Thyroid gland (tissue), 4 donors: Measurements from ENCODE around the gene NAA35. TPM values are rescaled to one million over a fixed set of nuclear protein-coding genes. Genes with fewer than 3 reads are reported as not detected.

Experiments used
- DNase-seq, 2 donors: peaks; one replicate each; pipeline ENCODE4 v3.0.0-alpha.2; 2019
- H3K27ac ChIP-seq, 3 donors: fragments of 200-600 bp; sonication (generic); 1 replicate in 2 of 3; 2 replicates in 1 of 3; pipeline ENCODE4 v1.5.1; 2016 to 2019; ENCODE audit warnings: mild to moderate bottlenecking in 1 of 3, moderate library complexity in 1 of 3
- H3K27me3 ChIP-seq: fragments of 200-600 bp; sonication (generic); one replicate; pipeline ENCODE4 v1.5.1; 2019
- H3K36me3 ChIP-seq, 2 donors: fragments of 200-600 bp; sonication (generic); one replicate each; pipeline ENCODE4 v1.5.1; 2016 to 2019
- H3K4me1 ChIP-seq, 2 donors: fragments of 200-600 bp; sonication (generic); one replicate each; pipeline ENCODE4 v1.5.1; 2017 to 2019
- H3K4me3 ChIP-seq, 3 donors: fragments of 200-600 bp; sonication (generic); replicated peaks in 1 of 3; 1 replicate in 2 of 3; 2 replicates in 1 of 3; pipeline ENCODE4 v1.5.1; 2016; ENCODE audit warnings: mild to moderate bottlenecking in 1 of 3
- H3K9me3 ChIP-seq: fragments of 200-600 bp; sonication (generic); one replicate; pipeline ENCODE4 v1.5.1; 2017
- CTCF ChIP-seq, 6 experiments: fragments of 200-600 bp in 3 of 6; fragments of 450-650 bp in 3 of 6; sonication (generic) in 3 of 6; IDR thresholded peaks; one replicate each; pipeline ENCODE4 v1.5.1; 2016 to 2019; ENCODE audit warnings: antibody characterized with exemption in 6 of 6, mild to moderate bottlenecking in 2 of 6, inconsistent platforms in 1 of 6, moderate library complexity in 1 of 6
- POLR2A ChIP-seq, 2 donors: fragments of 450-650 bp; IDR thresholded peaks; one replicate each; pipeline ENCODE4 v1.6.1; 2017; ENCODE audit warnings: antibody characterized with exemption in 2 of 2, mild to moderate bottlenecking in 2 of 2, moderate library complexity in 1 of 2
- WGBS, 2 donors: methylation state at CpG; one replicate each; pipeline ENCODE4 v1.1.5; 2017; 5-methylcytosine and 5-hydroxymethylcytosine counted together
- intact Hi-C: fragments of 100-400 bp; cut with DNase I; formaldehyde crosslinking; loops from one replicate; pipeline ENCODE4 v1.15.1; 2023
- total RNA-seq, 4 donors: library from RNA; depleted of rRNA; stranded (reverse); fragments of >200 nt; gene quantifications; one replicate each; pipeline ENCODE4 v1.2.3, GENCODE V29; 2016

NAA35 gene
- total RNA-seq, 4 donors from 2014 or later, result 23.2 to 31.1 (median 26.2) TPM

GRCh38 chr9:86021166-86021565 is 80.2 kb downstream of the NAA35 start:
- 89 to 93% methylated on average over 6 of the region's 6 CpGs for WGBS, 2 donors

GRCh38 chr9:86022687-86023266 is 81.8 kb downstream of the NAA35 start:
- H3K36me3 ChIP-seq, result peaks cover 25 to 27% of the 10 kb centered on the region in 2 donors
- peak overlapping the region in 1 of 3 donors; percentile 39 for H3K27ac ChIP-seq
- H3K4me3 ChIP-seq, result no peak overlapping the region
- peaks cover 0 to 4% of the 10 kb centered on the region in 2 donors for H3K4me1 ChIP-seq
- no peak for TF ChIP-seq POLR2A (IDR thresholded peaks at IDR 0.05)
- no peak for TF ChIP-seq CTCF (IDR thresholded peaks at IDR 0.05)
- no peaks in the 10 kb centered on the region for H3K9me3 ChIP-seq
- H3K27me3 ChIP-seq, result no peaks in the 10 kb centered on the region
- intact Hi-C loops, result no loop called here
- no peak for DNase-seq
- 68 to 87% methylated on average over 3 of the region's 3 CpGs for WGBS, 2 donors

More at GRCh38 chr9:86021166-86021565, 80.2 kb downstream of the NAA35 start:
- H3K4me3 ChIP-seq, result no peak overlapping the region
- intact Hi-C loops, result no loop called here
- H3K9me3 ChIP-seq, result no peaks in the 10 kb centered on the region
- TF ChIP-seq CTCF (IDR thresholded peaks at IDR 0.05) (no peak), POLR2A (IDR thresholded peaks at IDR 0.05) (no peak)
- no peak overlapping the region for H3K27ac ChIP-seq
- no peaks in the 10 kb centered on the region for H3K27me3 ChIP-seq
- peaks cover 25 to 28% of the 10 kb centered on the region in 2 donors for H3K36me3 ChIP-seq
- DNase-seq, result no peak
- H3K4me1 ChIP-seq, result peaks cover 0 to 4% of the 10 kb centered on the region in 2 donors

DNA sequence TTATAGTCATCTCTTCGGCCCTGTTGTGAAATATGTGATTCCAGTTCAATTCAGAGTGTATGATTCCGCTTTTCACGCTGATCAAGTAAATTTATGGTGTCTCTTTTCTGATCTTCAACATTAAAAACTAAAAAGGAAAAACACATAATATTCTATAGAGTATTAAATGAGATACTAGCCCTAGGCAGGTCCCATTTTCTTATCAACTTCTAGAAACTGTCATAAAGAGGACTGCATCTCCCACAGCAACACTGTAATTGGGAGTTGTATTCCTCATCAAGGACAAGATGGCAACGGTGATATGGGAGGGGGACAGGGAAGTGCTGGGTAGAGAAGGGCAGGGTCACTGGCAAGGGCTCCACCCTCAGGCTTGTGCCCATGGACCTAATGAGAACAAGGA is 86.8 kb downstream of the NAA35 start:
- Histone ChIP-seq H3K27me3 (no peaks in the 10 kb centered on the region), H3K4me1 (peaks cover 0 to 4% of the 10 kb centered on the region in 2 donors), H3K36me3 (peaks cover 8 to 15% of the 10 kb centered on the region in 2 donors), H3K9me3 (no peaks in the 10 kb centered on the region), H3K27ac (no peak overlapping the region), H3K4me3 (no peak overlapping the region)
- TF ChIP-seq POLR2A (IDR thresholded peaks at IDR 0.05), result no peak
- TF ChIP-seq CTCF (IDR thresholded peaks at IDR 0.05), result no peak
- no peak for DNase-seq
- 95 to 98% methylated on average over 4 of the region's 4 CpGs for WGBS, 2 donors
- intact Hi-C loops, result no loop called here

- intact Hi-C loops, result no loop called here
- H3K4me1 ChIP-seq, result no peaks in the 10 kb centered on the region
- peaks cover 4 to 5% of the 10 kb centered on the region in 2 donors for H3K36me3 ChIP-seq
- TF ChIP-seq CTCF (IDR thresholded peaks at IDR 0.05), result peak in 1 of 6 experiments; percentile 32
- TF ChIP-seq POLR2A (IDR thresholded peaks at IDR 0.05), result no peak
- H3K27me3 ChIP-seq, result no peaks in the 10 kb centered on the region
- H3K9me3 ChIP-seq, result no peaks in the 10 kb centered on the region
- no peak overlapping the region for H3K27ac ChIP-seq
- WGBS, 2 donors, result 84 to 85% methylated on average over 17 of the region's 17 CpGs
- H3K4me3 ChIP-seq, result no peak overlapping the region
- peak in 1 of 2 donors; percentile 12 for DNase-seq
Observed at GRCh38 chr9:86034863-86035734, 94.2 kb downstream of the NAA35 start.
